Gastroesophageal sphincter (tissue), 4 donors: ENCODE measurements around the gene SURF2. TPM values are rescaled to one million over a fixed set of nuclear protein-coding genes. Genes with fewer than 3 reads are reported as not detected.

ENCODE experiments used
- ATAC-seq: fragments of 150-250 bp; one replicate; pipeline ENCODE4 v1.9.1; 2016; ENCODE audit warnings: mild to moderate bottlenecking, moderate library complexity
- H3K27ac ChIP-seq, 4 donors: fragments of 200-600 bp; sonication (generic) in 3 of 4; 1 replicate in 3 of 4; 2 replicates in 1 of 4; pipeline ENCODE4 v1.5.1; 2016 to 2019
- H3K27me3 ChIP-seq: fragments of 200-600 bp; sonication (generic); one replicate; pipeline ENCODE4 v1.5.1; 2019
- H3K36me3 ChIP-seq, 2 donors: fragments of 200-600 bp; sonication (generic); one replicate each; pipeline ENCODE4 v1.5.1; 2019; ENCODE audit warnings: control low read depth in 1 of 2
- H3K4me1 ChIP-seq, 3 donors: fragments of 200-600 bp; sonication (generic); 1 replicate in 2 of 3; 2 replicates in 1 of 3; pipeline ENCODE4 v1.5.1; 2016 to 2019; ENCODE audit warnings: control low read depth in 2 of 3
- H3K4me3 ChIP-seq, 2 donors: fragments of 200-600 bp; sonication (generic); one replicate each; pipeline ENCODE4 v1.5.1; 2019; ENCODE audit warnings: mild to moderate bottlenecking in 1 of 2, moderate library complexity in 1 of 2
- H3K9me3 ChIP-seq, 3 donors: fragments of 200-600 bp; sonication (generic); one replicate each; pipeline ENCODE4 v1.5.1; 2017 to 2019; ENCODE audit warnings: control low read depth in 2 of 3
- EP300 ChIP-seq: sonication (generic); formaldehyde crosslinking; IDR thresholded peaks from one replicate; pipeline ENCODE4 v1.6.1; 2017; ENCODE audit warnings: antibody characterized with exemption, mild to moderate bottlenecking
- POLR2A ChIP-seq, 2 donors: fragments of 450-650 bp; IDR thresholded peaks; one replicate each; pipeline ENCODE4 v1.6.1; 2017; ENCODE audit warnings: antibody characterized with exemption in 2 of 2, mild to moderate bottlenecking in 2 of 2, moderate library complexity in 1 of 2
- POLR2AphosphoS5 ChIP-seq: sonication (generic); formaldehyde crosslinking; IDR thresholded peaks from one replicate; pipeline ENCODE4 v1.6.1; 2017; ENCODE audit warnings: antibody characterized with exemption
- WGBS, 2 donors: methylation state at CpG; one replicate each; pipeline ENCODE4 v1.1.5; 2018; ENCODE audit warnings: low coverage in 1 of 2; 5-methylcytosine and 5-hydroxymethylcytosine counted together
- total RNA-seq, 4 donors: library from RNA; depleted of rRNA; stranded (reverse); fragments of >200 nt; gene quantifications; one replicate each; pipeline ENCODE4 v1.1.0, GENCODE V29; 2016
- TF ChIP-seq, protein P1 (sequence below), 4 experiments: fragments of 200-600 bp in 2 of 4; fragments of 450-650 bp in 2 of 4; sonication (generic) in 1 of 4; IDR thresholded peaks; one replicate each; pipeline ENCODE4 v1.5.1; 2017 to 2019; ENCODE audit warnings: antibody characterized with exemption in 4 of 4, mild to moderate bottlenecking in 2 of 4, moderate library complexity in 2 of 4

SURF2 gene
- total RNA-seq, 4 donors from 2014 or later, result 11.2 to 16.3 (median 15.3) TPM

DNA sequence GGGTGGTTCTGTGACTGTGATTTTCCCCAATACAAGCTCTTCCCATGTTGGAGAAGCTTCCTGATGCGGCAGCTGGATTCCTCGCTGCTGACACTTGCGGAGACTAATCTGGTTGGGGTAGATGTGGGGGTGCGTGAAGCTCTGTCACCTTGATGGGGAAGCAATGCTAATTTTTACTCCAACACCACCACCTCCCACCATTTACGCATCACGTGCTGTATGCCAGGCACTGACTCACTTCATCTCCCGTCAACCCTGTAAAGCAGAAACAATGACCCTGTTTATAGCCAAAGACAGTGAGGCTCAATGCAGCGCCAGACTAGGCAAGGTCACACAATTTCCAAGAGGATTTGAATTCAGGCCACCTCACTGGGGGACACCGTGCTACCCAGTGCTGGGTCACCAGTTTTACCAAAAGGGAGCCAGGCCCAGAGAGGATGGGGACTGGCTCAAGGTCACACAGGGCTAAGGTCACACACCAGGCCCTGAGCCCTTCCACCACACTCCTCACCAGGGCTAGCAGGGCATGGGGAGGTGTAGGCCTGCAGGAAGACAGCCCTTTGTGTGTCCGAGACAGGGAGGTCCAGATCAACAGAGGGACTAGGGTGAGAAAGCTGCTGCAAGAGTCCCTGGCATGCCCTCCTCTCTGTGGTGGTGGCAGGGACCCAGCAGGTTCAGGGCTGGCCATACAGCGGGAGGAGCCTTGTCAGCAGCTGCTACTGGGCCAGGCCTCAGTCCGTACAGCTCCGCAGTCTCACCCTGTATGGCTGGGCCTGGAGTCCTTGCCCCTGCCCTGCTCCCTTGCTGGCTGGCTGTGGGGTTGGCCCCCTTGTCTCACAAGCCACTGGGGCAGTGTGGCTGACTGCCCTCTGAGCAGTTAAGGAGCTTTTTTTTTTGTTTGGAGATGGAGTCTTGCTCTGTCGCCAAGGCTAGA is 23.1 kb downstream of the SURF2 start:
- WGBS, 2 donors, result 89 to 92% methylated on average over 7 to 8 of the region's 14 CpGs
- H3K36me3 ChIP-seq, result no peaks in the 10 kb centered on the region
- no peak for ATAC-seq
- no peak for TF ChIP-seq POLR2A (IDR thresholded peaks at IDR 0.05)
- no peak for TF ChIP-seq POLR2AphosphoS5
- TF ChIP-seq, protein P1, sequence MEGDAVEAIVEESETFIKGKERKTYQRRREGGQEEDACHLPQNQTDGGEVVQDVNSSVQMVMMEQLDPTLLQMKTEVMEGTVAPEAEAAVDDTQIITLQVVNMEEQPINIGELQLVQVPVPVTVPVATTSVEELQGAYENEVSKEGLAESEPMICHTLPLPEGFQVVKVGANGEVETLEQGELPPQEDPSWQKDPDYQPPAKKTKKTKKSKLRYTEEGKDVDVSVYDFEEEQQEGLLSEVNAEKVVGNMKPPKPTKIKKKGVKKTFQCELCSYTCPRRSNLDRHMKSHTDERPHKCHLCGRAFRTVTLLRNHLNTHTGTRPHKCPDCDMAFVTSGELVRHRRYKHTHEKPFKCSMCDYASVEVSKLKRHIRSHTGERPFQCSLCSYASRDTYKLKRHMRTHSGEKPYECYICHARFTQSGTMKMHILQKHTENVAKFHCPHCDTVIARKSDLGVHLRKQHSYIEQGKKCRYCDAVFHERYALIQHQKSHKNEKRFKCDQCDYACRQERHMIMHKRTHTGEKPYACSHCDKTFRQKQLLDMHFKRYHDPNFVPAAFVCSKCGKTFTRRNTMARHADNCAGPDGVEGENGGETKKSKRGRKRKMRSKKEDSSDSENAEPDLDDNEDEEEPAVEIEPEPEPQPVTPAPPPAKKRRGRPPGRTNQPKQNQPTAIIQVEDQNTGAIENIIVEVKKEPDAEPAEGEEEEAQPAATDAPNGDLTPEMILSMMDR (IDR thresholded peaks at IDR 0.05), result no peak
- TF ChIP-seq EP300, result no peak
- no peaks in the 10 kb centered on the region for H3K27me3 ChIP-seq
- no peaks in the 10 kb centered on the region for H3K9me3 ChIP-seq
- H3K4me3 ChIP-seq, result no peak overlapping the region
- H3K27ac ChIP-seq, result no peak overlapping the region
- H3K4me1 ChIP-seq, result peaks cover 0 to 17% (median 9%) of the 10 kb centered on the region in 3 donors

- Histone ChIP-seq H3K9me3 (no peaks in the 10 kb centered on the region), H3K27ac (no peak overlapping the region), H3K4me3 (no peak overlapping the region), H3K36me3 (no peaks in the 10 kb centered on the region), H3K27me3 (no peaks in the 10 kb centered on the region), H3K4me1 (peaks cover 0 to 10% (median 6%) of the 10 kb centered on the region in 3 donors)
- TF ChIP-seq, protein P1 (IDR thresholded peaks at IDR 0.05), result no peak
- TF ChIP-seq POLR2AphosphoS5 (no peak), EP300 (no peak), POLR2A (IDR thresholded peaks at IDR 0.05) (no peak)
- no peak for ATAC-seq
- WGBS, 2 donors, result 69 to 89% methylated on average over 3 to 4 of the region's 4 CpGs
These were observed 24.4 kb downstream of the SURF2 start for GRCh38 chr9:133380734-133381133.

GRCh38 chr9:133382507-133383141 is 26.3 kb downstream of the SURF2 start:
- no peak overlapping the region for H3K27ac ChIP-seq
- no peak overlapping the region for H3K4me3 ChIP-seq
- H3K27me3 ChIP-seq, result no peaks in the 10 kb centered on the region
- H3K36me3 ChIP-seq, result no peaks in the 10 kb centered on the region
- no peak for ATAC-seq
- no peaks in the 10 kb centered on the region for H3K9me3 ChIP-seq
- no peaks in the 10 kb centered on the region for H3K4me1 ChIP-seq
- TF ChIP-seq POLR2AphosphoS5 (no peak), EP300 (no peak), POLR2A (IDR thresholded peaks at IDR 0.05) (no peak)
- TF ChIP-seq, protein P1 (IDR thresholded peaks at IDR 0.05), result no peak
- 84 to 92% methylated on average over 4 of the region's 4 CpGs for WGBS, 2 donors

DNA sequence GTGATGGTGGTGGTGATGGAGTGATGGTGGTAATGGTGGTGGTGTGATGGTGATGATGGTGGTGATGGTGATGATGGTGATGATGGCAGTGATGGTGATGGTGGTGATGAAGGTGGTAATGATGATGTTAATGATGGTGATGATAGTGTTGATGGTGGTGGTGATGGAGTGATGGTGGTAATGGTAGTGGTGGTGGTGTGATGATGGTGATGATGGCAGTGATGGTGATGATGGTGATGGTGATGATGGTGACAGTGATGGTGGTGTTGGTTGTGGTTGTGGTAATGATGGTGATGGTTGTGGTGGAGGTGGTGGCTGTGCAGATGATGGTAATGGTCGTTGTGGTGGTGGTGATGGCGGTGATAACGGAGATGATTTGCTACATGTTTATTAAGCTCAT is 27.1 kb downstream of the SURF2 start:
- Histone ChIP-seq H3K9me3 (no peaks in the 10 kb centered on the region), H3K4me1 (no peaks in the 10 kb centered on the region), H3K4me3 (no peak overlapping the region), H3K36me3 (no peaks in the 10 kb centered on the region), H3K27me3 (no peaks in the 10 kb centered on the region), H3K27ac (no peak overlapping the region)
- TF ChIP-seq POLR2AphosphoS5 (no peak), EP300 (no peak), POLR2A (IDR thresholded peaks at IDR 0.05) (no peak)
- TF ChIP-seq, protein P1 (IDR thresholded peaks at IDR 0.05), result no peak
- WGBS, 2 donors, result 94 to 97% methylated on average over 3 of the region's 3 CpGs
- ATAC-seq, result no peak
